Lung (tissue), 12 donors: ENCODE measurements around the gene MUC21. TPM values are rescaled to one million over a fixed set of nuclear protein-coding genes. Genes with fewer than 3 reads are reported as not detected.

ENCODE experiments used
- ATAC-seq: fragments of 200-7000 bp; cut with Tn5 transposase; one replicate; pipeline ENCODE4 v1.9.1; 2020; ENCODE audit warnings: moderate number of reproducible peaks; ENCODE audit not compliant: insufficient read depth, low FRiP score
- DNase-seq, 3 donors: peaks; one replicate each; pipeline ENCODE4 v3.0.0-alpha.2; 2013 to 2017
- H3K27ac ChIP-seq, 2 donors: one replicate each; pipeline ENCODE4 v1.5.1; 2013; ENCODE audit warnings: mild to moderate bottlenecking in 2 of 2, moderate library complexity in 2 of 2, control low read depth in 1 of 2, inconsistent platforms in 1 of 2, low read depth in 1 of 2, low read length in 1 of 2
- H3K27me3 ChIP-seq, 3 donors: one replicate each; pipeline ENCODE4 v1.5.1; 2013; ENCODE audit warnings: low read length in 2 of 3; ENCODE audit not compliant: control insufficient read depth in 3 of 3, insufficient read depth in 3 of 3
- H3K36me3 ChIP-seq, 4 donors: one replicate each; pipeline ENCODE4 v1.5.1; 2013; ENCODE audit warnings: low read length in 4 of 4, mild to moderate bottlenecking in 1 of 4, moderate library complexity in 1 of 4; ENCODE audit not compliant: control insufficient read depth in 4 of 4, insufficient read depth in 4 of 4
- H3K4me1 ChIP-seq, 5 donors: one replicate each; pipeline ENCODE4 v1.5.1; 2013; ENCODE audit warnings: low read length in 5 of 5, mild to moderate bottlenecking in 2 of 5, moderate library complexity in 1 of 5; ENCODE audit not compliant: control insufficient read depth in 5 of 5, insufficient read depth in 5 of 5
- H3K4me3 ChIP-seq: one replicate; pipeline ENCODE4 v1.5.1; 2013; ENCODE audit warnings: mild to moderate bottlenecking, control low read depth, moderate library complexity
- H3K9ac ChIP-seq, 2 donors: one replicate each; pipeline ENCODE4 v1.5.1; 2013; ENCODE audit warnings: low read length in 2 of 2, control low read depth in 1 of 2; ENCODE audit not compliant: insufficient read depth in 1 of 2
- H3K9me3 ChIP-seq, 4 donors: one replicate each; pipeline ENCODE4 v1.5.1; 2013; ENCODE audit warnings: low read length in 3 of 4, mild to moderate bottlenecking in 1 of 4, moderate library complexity in 1 of 4; ENCODE audit not compliant: control insufficient read depth in 4 of 4, insufficient read depth in 3 of 4
- WGBS, 2 donors: extraction: QIAGEN DNeasy Blood & Tissue Kit; methylation state at CpG; one replicate each; pipeline ENCODE4 v1.1.7; 2013; 5-methylcytosine and 5-hydroxymethylcytosine counted together
- polyA plus RNA-seq, 2 donors: library from polyadenylated mRNA; stranded (reverse); fragments of 200-250 nt; gene quantifications; one replicate each; pipeline ENCODE4 v1.2.1, GENCODE V29; 2013
- total RNA-seq, 2 donors: library from RNA; depleted of rRNA in 1 of 2; stranded (reverse); fragments of >200 nt in 1 of 2; gene quantifications; one replicate each; pipeline ENCODE4 v1.2.1, GENCODE V29; 2014 to 2021
- TF ChIP-seq, protein P1 (sequence below): IDR thresholded peaks from 2 replicates; pipeline ENCODE4 v1.5.1; 2012; ENCODE audit warnings: mild to moderate bottlenecking; ENCODE audit errors: control extremely low read depth, extremely low read depth
- donor health status: control.
- donor health status: control.
- donor health status: Bipolar disorder and iron deficiency.
- donor health status: healthy.
- donor health status: DM: yes; HTN: yes; CAD: no.

Gene MUC21
- total and polyA plus RNA-seq, 4 donors, result 0.40 to 8.6 (median 4.0) TPM

DNA sequence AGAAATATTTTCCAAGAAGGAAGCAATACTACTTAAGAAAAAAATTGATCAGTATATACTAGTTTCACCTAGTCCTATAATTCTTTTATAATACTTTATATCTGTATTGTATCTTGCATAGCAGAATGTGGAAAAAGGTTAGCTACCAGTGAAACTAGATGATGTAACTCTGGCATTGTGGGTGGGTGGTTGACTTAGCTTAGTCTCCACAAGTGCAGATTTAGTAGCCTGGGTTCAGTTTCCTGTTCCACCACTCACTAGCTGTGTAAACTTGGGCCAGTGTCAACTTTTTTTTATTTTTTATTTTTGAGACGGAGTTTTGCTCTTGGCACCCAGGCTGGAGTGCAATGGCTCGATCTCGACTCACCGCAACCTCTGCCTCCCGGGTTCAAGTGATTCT is 2.0 kb downstream of the MUC21 start:
- H3K4me3 ChIP-seq, result no peak overlapping the region
- TF ChIP-seq, protein P1, sequence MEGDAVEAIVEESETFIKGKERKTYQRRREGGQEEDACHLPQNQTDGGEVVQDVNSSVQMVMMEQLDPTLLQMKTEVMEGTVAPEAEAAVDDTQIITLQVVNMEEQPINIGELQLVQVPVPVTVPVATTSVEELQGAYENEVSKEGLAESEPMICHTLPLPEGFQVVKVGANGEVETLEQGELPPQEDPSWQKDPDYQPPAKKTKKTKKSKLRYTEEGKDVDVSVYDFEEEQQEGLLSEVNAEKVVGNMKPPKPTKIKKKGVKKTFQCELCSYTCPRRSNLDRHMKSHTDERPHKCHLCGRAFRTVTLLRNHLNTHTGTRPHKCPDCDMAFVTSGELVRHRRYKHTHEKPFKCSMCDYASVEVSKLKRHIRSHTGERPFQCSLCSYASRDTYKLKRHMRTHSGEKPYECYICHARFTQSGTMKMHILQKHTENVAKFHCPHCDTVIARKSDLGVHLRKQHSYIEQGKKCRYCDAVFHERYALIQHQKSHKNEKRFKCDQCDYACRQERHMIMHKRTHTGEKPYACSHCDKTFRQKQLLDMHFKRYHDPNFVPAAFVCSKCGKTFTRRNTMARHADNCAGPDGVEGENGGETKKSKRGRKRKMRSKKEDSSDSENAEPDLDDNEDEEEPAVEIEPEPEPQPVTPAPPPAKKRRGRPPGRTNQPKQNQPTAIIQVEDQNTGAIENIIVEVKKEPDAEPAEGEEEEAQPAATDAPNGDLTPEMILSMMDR, result no peak
- DNase-seq (no peak), ATAC-seq (no peak)
- 59 to 86% methylated on average over 5 of the region's 5 CpGs for WGBS, 2 donors
- no peak overlapping the region for H3K27ac ChIP-seq
- H3K4me1 ChIP-seq, result peaks cover 0 to 11% (median 2%) of the 10 kb centered on the region in 5 donors
- H3K9me3 ChIP-seq, result no peaks in the 10 kb centered on the region
- H3K27me3 ChIP-seq, result peaks cover 0 to 2% (median 0%) of the 10 kb centered on the region in 3 donors
- H3K36me3 ChIP-seq, result no peaks in the 10 kb centered on the region
- no peak overlapping the region for H3K9ac ChIP-seq

DNA sequence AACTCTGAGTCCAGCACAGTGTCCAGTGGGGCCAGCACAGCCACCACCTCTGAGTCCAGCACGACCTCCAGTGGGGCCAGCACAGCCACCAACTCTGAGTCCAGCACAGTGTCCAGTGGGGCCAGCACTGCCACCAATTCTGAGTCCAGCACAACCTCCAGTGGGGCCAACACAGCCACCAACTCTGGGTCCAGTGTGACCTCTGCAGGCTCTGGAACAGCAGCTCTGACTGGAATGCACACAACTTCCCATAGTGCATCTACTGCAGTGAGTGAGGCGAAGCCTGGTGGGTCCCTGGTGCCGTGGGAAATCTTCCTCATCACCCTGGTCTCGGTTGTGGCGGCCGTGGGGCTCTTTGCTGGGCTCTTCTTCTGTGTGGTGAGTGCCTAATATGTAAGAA is 3.8 kb downstream of the MUC21 start:
- no peaks in the 10 kb centered on the region for H3K27me3 ChIP-seq
- H3K27ac ChIP-seq, result no peak overlapping the region
- H3K9ac ChIP-seq, result no peak overlapping the region
- no peaks in the 10 kb centered on the region for H3K36me3 ChIP-seq
- 94% methylated on average over 6 of the region's 6 CpGs for WGBS, 2 donors
- peaks cover 0 to 6% (median 2%) of the 10 kb centered on the region in 5 donors for H3K4me1 ChIP-seq
- ATAC-seq, result no peak
- H3K4me3 ChIP-seq, result no peak overlapping the region
- TF ChIP-seq, protein P1, result no peak
- no peaks in the 10 kb centered on the region for H3K9me3 ChIP-seq
- no peak for DNase-seq

DNA sequence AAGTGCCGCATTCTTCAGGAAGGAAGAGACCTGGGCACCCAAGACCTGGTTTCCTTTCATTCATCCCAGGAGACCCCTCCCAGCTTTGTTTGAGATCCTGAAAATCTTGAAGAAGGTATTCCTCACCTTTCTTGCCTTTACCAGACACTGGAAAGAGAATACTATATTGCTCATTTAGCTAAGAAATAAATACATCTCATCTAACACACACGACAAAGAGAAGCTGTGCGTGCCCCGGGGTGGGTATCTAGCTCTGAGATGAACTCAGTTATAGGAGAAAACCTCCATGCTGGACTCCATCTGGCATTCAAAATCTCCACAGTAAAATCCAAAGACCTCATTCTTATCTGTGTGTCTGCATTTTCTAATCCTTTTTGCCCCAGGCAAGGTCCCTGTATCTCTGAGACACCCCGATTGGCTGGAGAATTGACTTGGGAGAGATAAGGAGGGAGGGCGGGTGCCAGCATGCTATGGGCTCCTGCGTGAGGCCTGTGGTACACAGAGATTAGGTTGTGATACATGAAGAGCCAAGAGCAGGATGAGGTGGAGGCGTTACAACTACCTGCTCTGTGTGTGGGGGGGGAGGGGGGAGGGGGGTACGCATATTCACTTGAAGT is 4.8 kb downstream of the MUC21 start:
- ATAC-seq, result no peak
- Histone ChIP-seq H3K27me3 (no peaks in the 10 kb centered on the region), H3K36me3 (no peaks in the 10 kb centered on the region), H3K9ac (no peak overlapping the region), H3K9me3 (no peaks in the 10 kb centered on the region), H3K4me1 (peaks cover 0 to 2% (median 0%) of the 10 kb centered on the region in 5 donors), H3K4me3 (no peak overlapping the region), H3K27ac (no peak overlapping the region)
- WGBS, 2 donors, result 91 to 94% methylated on average over 9 of the region's 9 CpGs
- DNase-seq, result no peak
- TF ChIP-seq, protein P1, result no peak
